WERI-Rb-1 (cell line): ENCODE measurements around the gene AGPAT1.
A peak's percentile ranks its signal among the peaks of the same experiment; 100 is the strongest.

Experiments used
- DNase-seq: peaks from one replicate; pipeline ENCODE4 v3.0.0-alpha.2; 2020
- H3K27ac ChIP-seq: fragments of 250-450 bp; sonication (Bioruptor Pico); 2 replicates; pipeline ENCODE4 v1.5.1; 2020; ENCODE audit warnings: mild to moderate bottlenecking, moderate library complexity
- H3K27me3 ChIP-seq: fragments of 250-450 bp; sonication (Bioruptor Pico); 2 replicates; pipeline ENCODE4 v1.5.1; 2021; ENCODE audit warnings: mild to moderate bottlenecking, low read depth, moderate library complexity; ENCODE audit not compliant: insufficient read depth, severe bottlenecking
- H3K36me3 ChIP-seq: fragments of 250-450 bp; sonication (Bioruptor Pico); 2 replicates; pipeline ENCODE4 v1.5.1; 2020; ENCODE audit warnings: mild to moderate bottlenecking, moderate library complexity
- H3K4me3 ChIP-seq: 2 replicates; pipeline ENCODE4 v1.5.1; 2011; ENCODE audit warnings: low read depth, mild to moderate bottlenecking, control low read depth, low read length
- H3K9me3 ChIP-seq: fragments of 250-450 bp; sonication (Bioruptor Pico); 2 replicates; pipeline ENCODE4 v1.5.1; 2021; ENCODE audit warnings: mild to moderate bottlenecking, moderate library complexity; ENCODE audit not compliant: severe bottlenecking
- CTCF ChIP-seq: IDR thresholded peaks from 2 replicates; pipeline ENCODE4 v1.5.1; 2011; ENCODE audit warnings: low read depth, mild to moderate bottlenecking, control low read depth, inconsistent platforms, low read length

AGPAT1 gene

GRCh38 chr6:32176476-32177182 is 745 bp upstream of the AGPAT1 start:
- DNase-seq: no peak
- no peaks in the 10 kb centered on the region for H3K9me3 ChIP-seq
- peak overlapping the region; percentile 96 for H3K27ac ChIP-seq
- TF ChIP-seq CTCF: no peak
- no peaks in the 10 kb centered on the region for H3K27me3 ChIP-seq
- peaks cover 20% of the 10 kb centered on the region for H3K36me3 ChIP-seq
- H3K4me3 ChIP-seq: peak overlapping the region; percentile 85

- no peak for DNase-seq
- Histone ChIP-seq H3K4me3 (peak overlapping the region; percentile 85), H3K36me3 (peaks cover 19% of the 10 kb centered on the region)
Observed at GRCh38 chr6:32175322-32175710, 568 bp downstream of the AGPAT1 start.

GRCh38 chr6:32174416-32174815 is 1.5 kb downstream of the AGPAT1 start:
- peaks cover 20% of the 10 kb centered on the region for H3K36me3 ChIP-seq
- no peak overlapping the region for H3K4me3 ChIP-seq
- H3K27me3 ChIP-seq: no peaks in the 10 kb centered on the region
- no peak for DNase-seq
- no peak overlapping the region for H3K27ac ChIP-seq
- no peaks in the 10 kb centered on the region for H3K9me3 ChIP-seq
- TF ChIP-seq CTCF: no peak

More at GRCh38 chr6:32175322-32175710, 568 bp downstream of the AGPAT1 start:
- Histone ChIP-seq H3K27me3 (no peaks in the 10 kb centered on the region), H3K9me3 (no peaks in the 10 kb centered on the region), H3K27ac (peak overlapping the region; percentile 75)
- no peak for TF ChIP-seq CTCF

- H3K9me3 ChIP-seq: no peaks in the 10 kb centered on the region
- no peak overlapping the region for H3K27ac ChIP-seq
- no peak for TF ChIP-seq CTCF
- H3K36me3 ChIP-seq: peaks cover 32% of the 10 kb centered on the region
- H3K27me3 ChIP-seq: no peaks in the 10 kb centered on the region
- no peak for DNase-seq
- no peak overlapping the region for H3K4me3 ChIP-seq
Observed at GRCh38 chr6:32173051-32173727, 2.7 kb downstream of the AGPAT1 start.

GRCh38 chr6:32171234-32171633 is 4.7 kb downstream of the AGPAT1 start:
- Histone ChIP-seq H3K36me3 (peaks cover 51% of the 10 kb centered on the region), H3K27me3 (no peaks in the 10 kb centered on the region)
- no peak for TF ChIP-seq CTCF

More at GRCh38 chr6:32171234-32171633, 4.7 kb downstream of the AGPAT1 start:
- Histone ChIP-seq H3K4me3 (no peak overlapping the region), H3K9me3 (no peaks in the 10 kb centered on the region), H3K27ac (no peak overlapping the region)
- no peak for DNase-seq
